Stimulated activated CD8-positive, alpha-beta memory T cell treated with anti-CD3 and anti-CD28 coated beads, Interleukin-2, amount 100 ng/mL, for 48 hours (primary cell): ENCODE data around the gene EVI5.
"Not testable (repeated sequence)": the region's sequence is repeated elsewhere in the genome, so short reads cannot be mapped to it uniquely, and the experiment has no call there.

Source experiments
- DNase-seq, 2 donors: peaks; one replicate each; pipeline ENCODE4 v3.0.0-alpha.2; 2020; ENCODE audit warnings: low read depth in 2 of 2

Gene EVI5

GRCh38 chr1:92749024-92749634 is 35.8 kb downstream of the EVI5 start:
- no peak for DNase-seq

GRCh38 chr1:92748138-92748537 is 36.8 kb downstream of the EVI5 start:
- DNase-seq: no peak

- DNase-seq: no peak
Measured at GRCh38 chr1:92747735-92748134, 37.2 kb downstream of the EVI5 start.

GRCh38 chr1:92746255-92746654 is 38.7 kb downstream of the EVI5 start:
- not testable (repeated sequence) for DNase-seq

- DNase-seq: no peak
Measured at GRCh38 chr1:92743221-92743620, 41.7 kb downstream of the EVI5 start.

GRCh38 chr1:92739669-92740524 is 45.0 kb downstream of the EVI5 start:
- DNase-seq: no peak

- DNase-seq: no peak
Measured at GRCh38 chr1:92736395-92736794, 48.5 kb downstream of the EVI5 start.

GRCh38 chr1:92730476-92730875 is 54.4 kb downstream of the EVI5 start:
- DNase-seq: no peak

GRCh38 chr1:92728697-92729096 is 56.2 kb downstream of the EVI5 start:
- no peak for DNase-seq

GRCh38 chr1:92723713-92724112 is 61.2 kb downstream of the EVI5 start:
- not testable (repeated sequence) for DNase-seq

GRCh38 chr1:92721886-92722285 is 63.0 kb downstream of the EVI5 start:
- DNase-seq: no peak

- DNase-seq: not testable (repeated sequence)
Measured at GRCh38 chr1:92721157-92721556, 63.8 kb downstream of the EVI5 start.

- DNase-seq: not testable (repeated sequence)
Measured at GRCh38 chr1:92715476-92715951, 69.4 kb downstream of the EVI5 start.

GRCh38 chr1:92713939-92714338 is 71.0 kb downstream of the EVI5 start:
- DNase-seq: no peak

GRCh38 chr1:92711473-92712165 is 73.3 kb downstream of the EVI5 start:
- no peak for DNase-seq

- DNase-seq: no peak
Measured at GRCh38 chr1:92709738-92710137, 75.2 kb downstream of the EVI5 start.

- no peak for DNase-seq
Measured at GRCh38 chr1:92708368-92708950, 76.4 kb downstream of the EVI5 start.

GRCh38 chr1:92707709-92708108 is 77.2 kb downstream of the EVI5 start:
- DNase-seq: no peak

GRCh38 chr1:92707292-92707691 is 77.6 kb downstream of the EVI5 start:
- DNase-seq: no peak

GRCh38 chr1:92705446-92705845 is 79.5 kb downstream of the EVI5 start:
- no peak for DNase-seq

- no peak for DNase-seq
Measured at GRCh38 chr1:92701147-92701546, 83.8 kb downstream of the EVI5 start.

- DNase-seq: no peak
Measured at GRCh38 chr1:92698932-92699331, 86.0 kb downstream of the EVI5 start.
